Endometrial microvascular endothelial cells (primary cell): Measurements from ENCODE around the gene CDYL. TPM values are rescaled to one million over a fixed set of nuclear protein-coding genes. Genes with fewer than 3 reads are reported as not detected.

ENCODE experiments used
- in situ Hi-C: cut with HindIII; loops from 2 replicates; pipeline ENCODE4 v1.10.0; 2017; ENCODE audit warnings: low sequenced_read_pairs, low pct_unique_long_range_greater_than_20kb; ENCODE audit errors: inconsistent ontology term
- total RNA-seq: library from RNA; depleted of rRNA; stranded (reverse); fragments of >200 nt; gene quantifications from one replicate; pipeline ENCODE4 v1.2.3, GENCODE V29; 2015; ENCODE audit errors: inconsistent ontology term

Gene CDYL
- total RNA-seq, 1 donor from 2014 or later = 18.1 TPM

DNA sequence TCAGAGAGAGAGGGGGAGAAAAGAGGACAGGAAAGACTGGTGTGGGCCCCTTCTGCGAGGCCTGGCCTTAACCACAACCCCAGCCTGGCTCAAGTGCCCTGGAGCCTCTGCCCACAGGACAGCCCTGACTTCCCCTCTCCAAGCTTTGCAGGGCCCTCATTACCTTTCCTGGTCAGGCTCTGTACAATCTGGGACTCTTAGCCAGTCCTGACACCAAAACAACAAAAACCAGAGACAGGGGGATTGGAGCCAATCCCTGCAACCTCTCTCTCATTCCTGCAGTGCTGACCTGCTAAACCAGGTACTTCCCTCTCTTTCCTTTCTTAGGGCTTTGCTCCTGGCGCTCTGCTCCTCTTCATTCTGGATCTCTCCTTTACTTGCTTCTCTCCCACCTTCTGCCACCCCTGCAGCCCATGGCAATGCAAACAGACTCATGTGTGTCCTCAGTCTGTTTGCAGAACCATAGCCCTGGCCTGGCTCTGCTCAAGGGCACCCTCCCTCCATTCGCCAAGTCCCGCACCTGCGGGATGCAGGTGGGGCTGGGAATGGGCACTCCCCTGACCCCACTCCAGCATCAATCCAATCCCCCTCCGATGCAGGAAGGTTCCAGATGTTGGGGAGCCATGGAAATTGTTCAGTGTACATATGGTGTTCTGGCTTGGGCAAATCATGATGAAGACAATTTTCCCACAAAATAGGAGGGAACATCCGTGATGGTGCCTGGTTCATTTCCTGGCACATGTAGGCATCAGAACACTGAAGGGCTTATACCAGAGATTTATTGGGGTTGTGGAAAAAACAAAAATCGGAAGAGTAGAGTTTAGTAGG lies 189.6 kb downstream of the CDYL start:
- in situ Hi-C loops = no loop called here

DNA sequence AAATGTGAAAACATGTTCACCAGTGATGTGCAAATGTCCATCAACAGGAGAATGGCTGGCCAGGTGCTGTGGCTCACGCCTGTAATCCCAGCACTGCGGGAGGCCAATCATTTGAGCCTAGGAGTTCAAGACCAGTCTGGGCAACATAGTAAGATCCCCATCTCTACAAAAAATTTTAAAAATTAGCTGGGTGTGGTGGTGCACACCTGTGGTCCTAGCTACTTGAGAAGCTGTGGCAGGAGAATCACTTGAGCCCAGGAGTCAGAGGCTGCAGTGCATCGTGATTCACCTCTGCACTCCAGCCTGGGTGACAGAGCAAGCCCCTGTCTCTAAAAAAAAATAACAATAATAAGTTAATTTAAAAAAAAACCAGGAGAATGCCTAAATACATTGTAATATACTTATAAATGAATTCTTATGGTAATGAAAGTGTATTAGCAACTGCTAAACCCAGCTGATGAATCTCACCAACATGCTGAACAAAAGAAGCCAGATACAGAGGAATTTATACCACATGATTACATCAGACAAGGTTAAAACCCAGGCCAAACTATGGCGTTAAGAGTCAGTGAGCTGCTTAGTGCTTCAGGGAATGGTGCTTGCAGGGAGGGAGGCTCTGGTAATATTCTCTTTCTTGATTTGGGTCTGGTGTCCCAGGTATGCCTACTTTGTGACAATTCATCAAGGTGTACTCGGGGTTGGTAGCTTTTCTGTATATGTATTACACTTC lies 191.3 kb downstream of the CDYL start:
- in situ Hi-C loops = no loop called here

DNA sequence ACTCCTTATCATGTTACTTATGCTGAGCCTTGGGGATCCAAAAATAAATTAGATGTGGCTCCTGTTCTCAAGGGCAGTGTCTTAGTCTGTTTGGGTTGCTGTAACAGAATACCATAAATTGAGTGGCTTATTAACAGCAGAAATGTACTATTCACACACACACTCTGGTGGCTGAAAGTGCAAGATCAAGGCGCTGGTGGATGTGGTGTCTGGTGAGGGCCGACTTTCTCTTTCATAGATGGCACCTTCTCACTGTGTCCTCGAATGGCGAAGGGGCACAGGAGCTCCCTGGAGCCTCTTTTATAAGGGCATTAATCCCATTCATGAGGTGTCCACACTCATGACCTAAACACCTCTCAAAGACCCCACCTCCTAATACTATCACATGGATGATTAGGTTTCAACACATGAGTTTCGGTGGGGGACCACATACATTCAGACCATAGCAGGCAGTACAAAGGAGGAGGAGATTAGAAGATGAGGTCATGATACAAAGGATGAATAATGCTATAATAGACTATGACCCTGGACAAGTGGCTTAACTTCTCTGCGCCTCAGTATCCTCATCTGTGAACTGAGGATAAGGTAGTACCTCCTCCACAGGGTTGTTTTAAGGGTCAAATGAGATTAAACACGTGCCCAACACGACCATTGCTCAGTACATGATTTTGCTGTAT lies 193.5 kb downstream of the CDYL start:
- in situ Hi-C loops = no loop called here

DNA sequence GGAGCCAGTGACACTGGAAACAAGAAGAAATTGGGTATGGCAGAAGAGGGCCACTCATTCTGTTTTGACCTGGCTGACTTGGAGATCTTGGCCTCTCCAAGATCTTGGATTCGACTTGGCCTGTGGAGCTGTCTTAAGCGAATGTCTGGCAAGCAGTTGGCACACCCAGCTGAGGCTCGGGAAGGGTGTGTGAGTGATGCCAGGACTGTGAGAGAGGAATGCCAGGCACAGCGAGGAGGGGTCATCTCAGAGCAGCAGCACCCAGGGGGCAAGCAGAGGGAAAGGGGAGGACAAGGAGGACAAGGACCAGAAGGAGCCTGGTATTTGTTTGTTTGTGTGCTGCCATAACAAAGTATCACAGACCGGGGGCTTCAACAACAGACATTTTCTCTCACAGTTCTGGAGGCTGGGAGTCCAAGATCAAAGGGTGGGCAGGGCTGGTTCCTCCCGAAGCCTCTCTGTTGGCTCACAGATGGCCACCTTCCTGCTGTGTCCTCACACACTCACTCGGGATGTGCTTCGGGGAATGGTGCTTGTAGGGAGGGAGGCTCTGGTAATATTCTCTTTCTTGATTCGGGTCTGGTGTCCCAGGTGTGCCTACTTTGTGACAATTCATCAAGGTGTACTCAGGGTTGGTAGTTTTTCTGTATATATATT lies 194.7 kb downstream of the CDYL start:
- in situ Hi-C loops = no loop called here

DNA sequence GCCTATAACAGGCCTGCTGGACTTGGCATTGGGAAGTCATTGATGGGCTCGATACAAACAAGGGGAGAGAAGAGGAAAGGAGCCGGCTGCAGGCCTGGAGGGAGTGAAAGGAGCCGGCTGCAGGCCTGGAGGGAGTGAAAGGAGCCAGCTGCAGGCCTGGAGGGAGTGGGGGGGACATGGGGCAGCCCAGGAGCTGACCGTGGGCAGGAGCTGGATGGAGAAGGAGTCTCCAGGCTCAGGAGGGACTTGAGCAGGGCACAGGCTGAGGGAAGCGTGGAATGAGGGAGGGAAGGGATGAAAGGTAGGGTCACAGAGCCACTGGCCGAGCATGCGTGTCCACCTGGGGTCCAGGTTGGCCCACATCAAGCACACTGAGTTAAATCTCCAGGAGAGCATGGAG lies 195.6 kb downstream of the CDYL start:
- in situ Hi-C loops = no loop called here

DNA sequence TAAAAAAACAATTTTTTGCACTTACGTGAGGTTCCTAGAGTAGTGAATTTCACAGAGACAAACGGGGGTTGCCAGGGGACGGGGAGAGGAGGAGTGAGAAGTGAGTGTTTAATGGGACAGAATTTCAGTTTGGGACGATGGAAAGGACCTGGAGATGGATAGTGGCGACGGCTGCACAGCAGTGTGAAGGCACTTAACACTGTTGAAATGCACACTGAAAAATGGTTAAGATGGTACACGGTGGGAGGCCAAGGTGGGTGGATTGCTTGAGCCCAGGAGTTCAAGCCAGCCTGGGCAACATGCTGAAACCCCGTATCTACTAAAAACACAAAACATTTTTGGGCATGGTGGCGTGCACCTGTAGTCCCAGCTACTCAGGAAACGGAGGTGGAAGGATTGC lies 196.2 kb downstream of the CDYL start:
- in situ Hi-C loops = no loop called here

DNA sequence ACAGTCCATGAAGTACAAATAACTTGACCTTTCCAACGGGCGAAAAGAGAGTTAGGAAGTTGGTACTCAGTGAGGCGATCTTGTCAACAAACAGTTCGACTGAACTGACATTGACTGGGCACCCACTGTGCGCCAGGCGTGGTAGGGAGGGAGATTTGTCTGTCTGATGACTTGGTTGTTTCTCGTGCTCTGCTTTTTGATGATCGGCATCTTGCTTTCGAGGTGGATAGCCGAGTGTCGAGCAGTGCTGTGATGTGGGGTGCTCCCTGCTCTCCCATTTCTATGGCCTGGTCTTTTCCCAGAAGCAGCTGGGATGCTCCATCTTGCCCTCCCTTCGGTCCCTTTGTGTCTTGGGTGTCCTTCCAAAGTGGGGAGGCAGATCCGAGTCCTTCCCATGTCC lies 197.2 kb downstream of the CDYL start:
- in situ Hi-C loops = no loop called here

DNA sequence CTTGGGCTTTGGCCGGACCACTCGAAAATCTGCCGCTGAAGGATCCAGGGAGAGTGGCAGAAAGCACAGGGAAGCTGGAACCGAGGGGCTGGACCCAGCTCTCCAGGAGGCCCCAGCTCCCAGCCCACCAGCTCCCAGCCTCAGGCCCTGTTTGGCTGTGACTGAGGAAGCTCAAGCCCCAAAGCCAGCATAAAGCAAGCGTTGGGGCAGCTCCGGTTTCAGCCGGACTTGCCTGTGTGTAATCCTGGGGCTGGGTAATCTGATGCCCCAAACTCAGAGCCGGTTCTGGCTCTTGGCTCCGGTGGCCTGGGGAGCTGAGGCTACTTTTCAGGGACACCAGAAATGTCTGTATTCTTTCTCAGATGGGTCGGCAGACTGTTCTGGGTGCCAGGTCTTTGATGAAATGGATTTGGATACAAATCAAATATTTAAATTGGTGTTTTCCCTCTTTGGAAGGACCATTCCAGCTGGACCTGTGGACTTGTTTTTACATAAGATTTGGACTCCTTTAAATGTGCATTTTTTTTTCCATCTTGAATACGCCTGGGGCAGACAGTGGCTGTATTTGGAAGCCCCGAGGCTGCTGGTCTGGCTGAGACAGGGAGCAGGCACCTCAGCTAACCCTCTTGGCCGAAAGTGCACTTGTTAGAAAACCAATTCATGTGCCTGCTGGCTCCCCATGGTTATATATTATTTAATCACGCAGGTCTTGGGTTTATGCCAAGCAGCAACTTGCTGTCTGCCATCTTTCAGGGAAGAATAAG lies 198.0 kb downstream of the CDYL start:
- in situ Hi-C loops = no loop called here

DNA sequence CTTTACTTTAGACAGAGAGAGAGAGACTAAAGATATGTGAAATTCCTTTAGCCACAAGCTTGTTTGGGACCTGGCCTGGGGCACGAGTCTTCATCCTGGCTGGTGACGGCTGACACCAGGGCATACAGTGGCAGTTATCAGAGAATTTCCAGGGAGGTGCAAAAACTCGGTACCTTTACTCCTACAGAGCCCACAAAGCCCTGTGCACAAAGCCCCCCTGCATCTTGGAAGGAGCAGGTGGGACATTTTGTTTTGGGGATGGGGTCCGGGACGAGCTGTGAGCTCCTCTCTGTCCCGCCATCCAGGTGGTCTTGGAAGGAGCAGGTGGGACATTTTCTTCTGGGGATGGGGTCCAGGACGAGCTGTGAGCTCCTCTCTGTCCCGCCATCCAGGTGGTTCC lies 198.8 kb downstream of the CDYL start:
- in situ Hi-C loops = no loop called here

DNA sequence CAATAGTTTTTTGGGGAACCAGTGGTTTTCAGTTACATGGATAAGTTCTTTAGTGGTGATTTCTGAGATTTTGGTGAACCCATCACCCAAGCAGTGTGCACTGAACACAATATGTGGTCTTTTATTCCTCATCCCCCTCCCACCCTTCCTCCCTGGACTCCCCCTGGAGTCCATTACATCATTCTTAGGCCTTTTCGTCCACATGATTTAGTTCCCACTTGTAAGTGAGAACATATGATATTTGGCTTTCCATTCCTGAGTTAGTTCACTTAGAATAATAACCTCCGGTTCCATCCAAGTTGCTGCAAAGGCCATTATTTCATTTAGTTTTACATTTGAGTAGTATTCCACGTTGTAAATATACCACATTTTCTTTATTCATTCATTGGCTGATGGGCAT lies 199.3 kb downstream of the CDYL start:
- in situ Hi-C loops = no loop called here

DNA sequence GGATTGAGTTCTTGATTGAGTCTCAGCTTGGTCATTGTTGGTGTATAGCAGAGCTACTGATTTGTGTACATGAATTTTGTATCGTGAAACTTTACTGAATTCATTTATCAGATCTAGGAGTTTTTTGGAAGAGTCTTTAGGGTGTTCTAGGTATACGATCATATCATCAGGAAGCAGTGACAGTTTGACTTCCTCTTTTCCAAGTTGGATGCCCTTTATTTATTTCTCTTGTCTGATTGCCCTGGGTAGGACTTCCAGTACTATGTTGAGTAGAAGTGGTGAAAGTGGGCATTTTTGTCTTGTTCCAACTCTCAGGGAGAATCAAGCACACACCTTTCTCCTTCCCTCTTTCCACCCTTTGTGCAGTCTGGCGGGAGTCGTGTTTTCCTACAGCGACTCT lies 201.3 kb downstream of the CDYL start:
- in situ Hi-C loops = no loop called here

DNA sequence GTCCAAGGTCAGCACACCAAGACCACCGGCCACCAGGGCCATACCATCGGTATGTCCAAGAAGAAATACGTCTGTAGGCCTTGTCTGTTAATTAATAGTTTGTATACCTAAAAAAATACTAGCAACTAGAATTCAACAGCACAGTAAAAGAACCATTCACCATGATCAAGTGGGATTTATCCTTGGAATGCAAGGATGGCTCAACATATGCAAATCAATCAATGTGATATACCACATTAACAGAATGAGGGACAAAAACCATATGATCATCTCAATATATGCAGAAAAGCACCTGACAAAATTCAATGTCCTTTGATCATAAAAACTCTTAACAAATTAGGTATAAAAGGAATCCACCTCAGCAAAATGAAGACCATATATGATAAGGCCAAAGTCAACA lies 203.2 kb downstream of the CDYL start:
- in situ Hi-C loops = no loop called here

DNA sequence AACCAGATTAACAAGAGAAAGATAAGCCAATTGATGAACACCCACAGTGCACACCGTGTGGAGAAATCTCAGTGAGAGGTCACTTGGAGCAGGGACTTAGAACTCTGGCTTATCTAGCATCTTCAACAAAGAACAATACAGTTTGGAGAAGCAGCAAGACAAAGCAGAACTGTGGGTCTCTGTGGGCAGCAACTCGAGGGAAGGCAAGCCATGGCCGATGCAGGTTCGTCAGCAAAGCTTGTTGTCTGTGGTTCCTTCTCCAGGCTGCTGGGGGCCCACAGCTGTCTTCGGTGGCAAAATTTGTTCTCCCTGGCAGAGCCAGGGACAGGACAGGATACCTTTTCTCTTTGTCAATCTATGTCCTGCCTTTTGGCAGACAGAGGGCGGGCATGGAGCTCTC lies 205.6 kb downstream of the CDYL start:
- in situ Hi-C loops = no loop called here

DNA sequence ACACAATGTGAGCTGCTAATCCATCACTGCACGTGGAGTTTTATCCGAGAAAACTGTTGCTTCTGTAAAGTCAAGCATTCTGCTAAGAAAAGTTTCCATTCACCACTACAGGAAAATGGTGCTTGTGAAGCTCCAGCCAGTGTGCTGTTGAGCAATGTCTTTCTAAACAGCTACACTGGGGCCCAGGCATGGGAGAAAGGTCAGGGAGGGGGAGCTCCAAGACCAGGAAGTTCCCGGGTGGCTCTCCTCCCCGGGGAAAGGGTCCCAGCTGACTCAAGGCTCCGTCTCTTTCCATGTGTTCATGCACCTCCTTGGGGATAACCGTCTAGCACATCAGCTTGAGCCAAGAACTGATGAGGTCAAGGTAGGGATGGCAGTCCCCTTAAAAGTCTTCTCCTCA lies 207.1 kb downstream of the CDYL start:
- in situ Hi-C loops = no loop called here

DNA sequence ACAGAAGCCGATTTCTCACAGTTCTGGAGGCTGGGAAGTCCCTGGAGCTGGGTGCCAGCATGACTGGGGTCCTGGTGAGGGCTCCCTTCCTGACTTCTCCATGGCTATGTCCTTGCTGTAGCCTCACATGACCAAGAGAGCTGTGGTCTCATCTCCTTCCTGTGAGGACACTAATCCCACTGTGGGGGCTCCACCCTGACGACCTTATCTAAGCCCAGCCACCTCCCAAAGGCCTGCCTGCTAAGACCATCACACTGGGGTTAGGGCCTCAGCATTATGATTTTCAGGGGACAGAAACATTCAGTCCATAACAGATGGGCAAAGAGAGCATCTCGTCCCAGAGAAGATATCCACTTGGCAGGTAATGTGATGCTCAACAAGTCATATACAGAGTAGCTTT lies 210.8 kb downstream of the CDYL start:
- in situ Hi-C loops = no loop called here

DNA sequence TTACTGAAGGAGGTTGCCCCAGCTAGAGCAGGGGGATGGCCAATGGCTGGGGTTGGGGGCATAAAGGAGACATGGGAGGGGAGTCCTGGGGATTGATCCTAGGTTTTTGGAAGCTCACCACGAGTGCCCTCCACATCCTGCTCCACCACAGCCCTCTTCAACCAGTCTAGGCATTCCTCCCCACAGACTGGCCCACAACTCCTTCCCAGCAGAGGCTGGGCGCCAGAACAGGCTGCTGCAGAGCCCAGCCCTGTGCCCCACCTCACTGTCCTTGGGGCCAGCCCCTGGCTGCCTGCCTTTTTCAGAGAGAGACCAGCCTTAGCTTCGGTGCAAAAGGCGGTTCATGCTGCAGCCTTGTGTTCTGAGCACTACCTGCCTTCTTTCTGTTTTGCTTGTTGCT lies 211.2 kb downstream of the CDYL start:
- in situ Hi-C loops = no loop called here

DNA sequence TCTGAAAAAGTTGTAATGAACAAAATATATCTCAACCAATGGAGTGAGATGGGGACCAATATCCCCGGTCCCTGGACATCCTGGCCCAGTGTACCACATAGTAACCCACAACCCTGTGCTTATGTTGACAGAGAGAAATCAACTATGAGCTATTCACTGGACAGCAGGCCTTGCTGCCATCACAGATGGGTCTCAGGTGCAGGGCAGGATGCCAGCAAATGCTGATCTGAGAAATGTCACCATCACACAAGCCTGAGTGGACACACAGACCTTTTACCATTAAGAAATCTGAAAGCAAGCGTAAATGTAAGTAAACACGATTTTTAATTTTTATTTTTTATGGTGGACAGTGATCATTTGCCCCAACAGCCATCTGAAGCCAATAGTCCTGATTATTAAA lies 218.5 kb downstream of the CDYL start:
- in situ Hi-C loops = no loop called here

DNA sequence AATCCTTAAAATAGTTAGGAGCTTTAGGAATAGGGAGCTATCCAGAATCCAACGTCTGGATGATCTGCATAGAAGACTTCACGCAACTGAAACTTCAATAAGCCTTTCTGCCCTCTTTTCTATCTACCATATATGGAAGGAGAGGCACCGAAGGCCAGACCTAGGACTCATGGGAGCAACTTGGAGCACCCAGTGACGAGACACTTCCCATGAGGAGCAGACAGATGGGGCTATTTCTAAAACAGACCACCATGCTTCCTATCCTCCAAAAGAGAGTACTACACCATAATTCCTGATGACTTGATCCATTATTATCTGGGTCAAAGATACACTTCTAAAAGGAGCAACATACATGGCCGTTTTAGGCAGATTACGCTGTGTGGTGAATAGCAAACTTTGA lies 221.7 kb downstream of the CDYL start:
- in situ Hi-C loops = no loop called here

DNA sequence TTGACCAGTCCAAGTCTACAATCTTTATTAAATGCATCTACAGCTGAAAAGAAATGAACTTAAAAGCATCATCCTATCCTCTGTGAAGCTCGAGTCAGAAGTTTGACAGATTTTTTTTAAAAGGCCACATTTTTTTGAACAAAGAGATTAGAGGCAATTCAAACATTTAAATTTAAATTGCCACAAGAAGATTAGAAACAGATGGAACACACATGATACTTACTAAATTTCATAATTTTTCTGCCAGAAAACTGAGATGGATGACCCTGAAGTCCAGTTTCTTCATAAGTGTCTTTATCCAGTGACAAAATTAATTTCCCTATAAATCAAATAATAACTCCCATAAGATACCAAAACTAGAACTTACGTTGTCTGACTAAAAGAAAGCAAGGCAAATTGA lies 223.4 kb downstream of the CDYL start:
- in situ Hi-C loops = no loop called here
